Measurements from ENCODE around the gene SLC7A1. TPM values are rescaled to one million over a fixed set of nuclear protein-coding genes. Genes with fewer than 3 reads are reported as not detected.
A peak's percentile ranks its signal among the peaks of the same experiment; 100 is the strongest.

SLC7A1 gene
- total and polyA plus RNA-seq, 2 experiments from 2014 or later, result 23.0 to 74.7 TPM

DNA sequence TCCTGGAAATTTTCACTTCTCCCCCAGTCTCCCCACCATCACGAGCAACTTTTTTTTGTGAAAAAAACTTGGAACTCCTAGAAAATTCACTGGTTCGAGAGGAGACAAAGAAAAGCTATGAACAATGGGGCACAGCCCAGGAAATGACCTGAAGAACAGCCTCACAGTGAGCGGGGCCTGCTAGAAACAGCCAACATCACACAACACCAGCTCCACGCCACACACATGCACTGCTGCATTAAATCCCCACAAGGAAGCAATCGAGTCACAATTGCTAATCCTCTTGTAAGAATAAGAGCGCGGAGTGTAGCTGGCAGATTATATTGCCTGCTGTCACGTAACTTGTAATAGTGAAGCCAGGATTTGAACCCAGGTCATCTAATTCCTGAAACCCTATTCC is 48.8 kb downstream of the SLC7A1 start:
- H3K4me2 ChIP-seq, result 0 out of 2 replicates have a peak overlapping the region, but pooled peaks have one; percentile 26
- H3K4me1 ChIP-seq (ENCODE audit: insufficient read depth), result peaks cover 15% of the 10 kb centered on the region
- no peaks in the 10 kb centered on the region for H3F3A ChIP-seq (replicated peaks; ENCODE audit: low read depth)
- no peak overlapping the region for H3K4me3 ChIP-seq
- Mint-ChIP-seq H3K9me3 (no peaks in the 10 kb centered on the region; the same call in 2 of the 3 replicates), H3K4me1 (peaks cover 62% of the 10 kb centered on the region), H3K4me3 (no peak overlapping the region; the same call in 2 of the 3 replicates), H3K36me3 (ENCODE audit: low read depth) (peaks cover 72% of the 10 kb centered on the region), H3K27ac (0 out of 2 replicates have a peak overlapping the region, but pooled peaks have one; percentile 52), H3K27me3 (ENCODE audit: insufficient read depth, low read depth, poor library complexity) (peaks cover 7% of the 10 kb centered on the region)
- peaks cover 65% of the 10 kb centered on the region for H4K20me1 ChIP-seq (replicated peaks; ENCODE audit: insufficient read depth)
- TF ChIP-seq ZNF331 (CRISPR knock-in tag; IDR thresholded peaks at IDR 0.05; ENCODE audit: low read depth), result no peak
- TF ChIP-seq, protein P1, sequence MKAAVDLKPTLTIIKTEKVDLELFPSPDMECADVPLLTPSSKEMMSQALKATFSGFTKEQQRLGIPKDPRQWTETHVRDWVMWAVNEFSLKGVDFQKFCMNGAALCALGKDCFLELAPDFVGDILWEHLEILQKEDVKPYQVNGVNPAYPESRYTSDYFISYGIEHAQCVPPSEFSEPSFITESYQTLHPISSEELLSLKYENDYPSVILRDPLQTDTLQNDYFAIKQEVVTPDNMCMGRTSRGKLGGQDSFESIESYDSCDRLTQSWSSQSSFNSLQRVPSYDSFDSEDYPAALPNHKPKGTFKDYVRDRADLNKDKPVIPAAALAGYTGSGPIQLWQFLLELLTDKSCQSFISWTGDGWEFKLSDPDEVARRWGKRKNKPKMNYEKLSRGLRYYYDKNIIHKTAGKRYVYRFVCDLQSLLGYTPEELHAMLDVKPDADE (IDR thresholded peaks at IDR 0.05), result no peak
- no peak for TF ChIP-seq NANOG (IDR thresholded peaks at IDR 0.05; ENCODE audit: borderline replicate concordance)
- TF ChIP-seq CREB1 (CRISPR knock-in tag; IDR thresholded peaks at IDR 0.05; ENCODE audit: low read depth), result no peak
- ATAC-seq (peak; percentile 24; the same call in 2 of the 3 replicates), DNase-seq (ENCODE audit: low spot score) (no peak)
- H3K27me3 ChIP-seq (ENCODE audit: insufficient read depth), result no peaks in the 10 kb centered on the region
- peak overlapping the region; percentile 70; the same call in 1 of the 2 replicates for H3K27ac ChIP-seq (ENCODE audit: low read depth)
- H3K9me2 ChIP-seq (ENCODE audit: insufficient read depth), result no peaks in the 10 kb centered on the region
- H2AFZ ChIP-seq, result no peak overlapping the region
- peaks cover 16% of the 10 kb centered on the region for H3K36me3 ChIP-seq (ENCODE audit: insufficient read depth)
- H3K79me2 ChIP-seq (replicated peaks; ENCODE audit: insufficient read depth), result peaks cover 100% of the 10 kb centered on the region

DNA sequence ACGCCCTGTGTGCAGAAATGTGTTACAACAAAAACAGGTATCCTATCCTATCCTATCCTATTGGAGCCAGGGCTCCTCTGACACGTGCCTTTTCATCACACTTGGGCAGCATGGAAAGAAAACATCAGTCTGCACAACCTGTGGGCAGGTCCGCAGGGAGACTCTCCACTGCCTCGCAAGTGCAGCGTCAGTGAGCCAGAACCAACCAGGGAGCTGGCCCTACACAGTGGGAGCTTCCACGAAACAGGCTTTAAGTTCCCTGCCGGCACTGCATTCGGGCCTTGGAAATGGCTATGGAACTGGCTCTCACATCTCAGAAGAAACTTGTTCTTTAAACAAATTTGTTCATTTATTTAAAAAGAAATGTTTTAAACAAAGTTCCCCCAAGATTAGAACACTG is 49.5 kb downstream of the SLC7A1 start:
- Histone ChIP-seq H3K4me1 (ENCODE audit: insufficient read depth) (peaks cover 19% of the 10 kb centered on the region), H3F3A (replicated peaks; ENCODE audit: low read depth) (no peaks in the 10 kb centered on the region), H4K20me1 (replicated peaks; ENCODE audit: insufficient read depth) (peaks cover 65% of the 10 kb centered on the region), H3K27me3 (ENCODE audit: insufficient read depth) (no peaks in the 10 kb centered on the region), H3K4me2 (no peak overlapping the region), H3K79me2 (replicated peaks; ENCODE audit: insufficient read depth) (peaks cover 100% of the 10 kb centered on the region), H3K9me2 (ENCODE audit: insufficient read depth) (no peaks in the 10 kb centered on the region), H3K36me3 (ENCODE audit: insufficient read depth) (peaks cover 14% of the 10 kb centered on the region), H2AFZ (no peak overlapping the region), H3K4me3 (no peak overlapping the region), H3K27ac (ENCODE audit: low read depth) (peak overlapping the region; percentile 70; the same call in 1 of the 2 replicates)
- peaks cover 7% of the 10 kb centered on the region for H3K27me3 Mint-ChIP-seq (ENCODE audit: insufficient read depth, low read depth, poor library complexity)
- H3K4me1 Mint-ChIP-seq, result peaks cover 68% of the 10 kb centered on the region
- no peaks in the 10 kb centered on the region; the same call in 2 of the 3 replicates for H3K9me3 Mint-ChIP-seq
- H3K27ac Mint-ChIP-seq, result no peak overlapping the region; the same call in 1 of the 2 replicates
- DNase-seq (ENCODE audit: low spot score) (no peak), ATAC-seq (peak; percentile 63)
- H3K36me3 Mint-ChIP-seq (ENCODE audit: low read depth), result peaks cover 72% of the 10 kb centered on the region
- TF ChIP-seq STAT1 (IDR thresholded peaks at IDR 0.05; ENCODE audit: unreplicated experiment) (no peak), JUNB (IDR thresholded peaks at IDR 0.05; ENCODE audit: unreplicated experiment) (no peak), ZNF114 (CRISPR knock-in tag; IDR thresholded peaks at IDR 0.05) (no peak), POLR2AphosphoS5 (IDR thresholded peaks at IDR 0.05; ENCODE audit: low read depth) (no peak), EZH2phosphoT487 (IDR thresholded peaks at IDR 0.05; ENCODE audit: unreplicated experiment) (no peak), EZH2 (IDR thresholded peaks at IDR 0.05; ENCODE audit: low read depth, unreplicated experiment) (no peak)
- TF ChIP-seq, protein P2, sequence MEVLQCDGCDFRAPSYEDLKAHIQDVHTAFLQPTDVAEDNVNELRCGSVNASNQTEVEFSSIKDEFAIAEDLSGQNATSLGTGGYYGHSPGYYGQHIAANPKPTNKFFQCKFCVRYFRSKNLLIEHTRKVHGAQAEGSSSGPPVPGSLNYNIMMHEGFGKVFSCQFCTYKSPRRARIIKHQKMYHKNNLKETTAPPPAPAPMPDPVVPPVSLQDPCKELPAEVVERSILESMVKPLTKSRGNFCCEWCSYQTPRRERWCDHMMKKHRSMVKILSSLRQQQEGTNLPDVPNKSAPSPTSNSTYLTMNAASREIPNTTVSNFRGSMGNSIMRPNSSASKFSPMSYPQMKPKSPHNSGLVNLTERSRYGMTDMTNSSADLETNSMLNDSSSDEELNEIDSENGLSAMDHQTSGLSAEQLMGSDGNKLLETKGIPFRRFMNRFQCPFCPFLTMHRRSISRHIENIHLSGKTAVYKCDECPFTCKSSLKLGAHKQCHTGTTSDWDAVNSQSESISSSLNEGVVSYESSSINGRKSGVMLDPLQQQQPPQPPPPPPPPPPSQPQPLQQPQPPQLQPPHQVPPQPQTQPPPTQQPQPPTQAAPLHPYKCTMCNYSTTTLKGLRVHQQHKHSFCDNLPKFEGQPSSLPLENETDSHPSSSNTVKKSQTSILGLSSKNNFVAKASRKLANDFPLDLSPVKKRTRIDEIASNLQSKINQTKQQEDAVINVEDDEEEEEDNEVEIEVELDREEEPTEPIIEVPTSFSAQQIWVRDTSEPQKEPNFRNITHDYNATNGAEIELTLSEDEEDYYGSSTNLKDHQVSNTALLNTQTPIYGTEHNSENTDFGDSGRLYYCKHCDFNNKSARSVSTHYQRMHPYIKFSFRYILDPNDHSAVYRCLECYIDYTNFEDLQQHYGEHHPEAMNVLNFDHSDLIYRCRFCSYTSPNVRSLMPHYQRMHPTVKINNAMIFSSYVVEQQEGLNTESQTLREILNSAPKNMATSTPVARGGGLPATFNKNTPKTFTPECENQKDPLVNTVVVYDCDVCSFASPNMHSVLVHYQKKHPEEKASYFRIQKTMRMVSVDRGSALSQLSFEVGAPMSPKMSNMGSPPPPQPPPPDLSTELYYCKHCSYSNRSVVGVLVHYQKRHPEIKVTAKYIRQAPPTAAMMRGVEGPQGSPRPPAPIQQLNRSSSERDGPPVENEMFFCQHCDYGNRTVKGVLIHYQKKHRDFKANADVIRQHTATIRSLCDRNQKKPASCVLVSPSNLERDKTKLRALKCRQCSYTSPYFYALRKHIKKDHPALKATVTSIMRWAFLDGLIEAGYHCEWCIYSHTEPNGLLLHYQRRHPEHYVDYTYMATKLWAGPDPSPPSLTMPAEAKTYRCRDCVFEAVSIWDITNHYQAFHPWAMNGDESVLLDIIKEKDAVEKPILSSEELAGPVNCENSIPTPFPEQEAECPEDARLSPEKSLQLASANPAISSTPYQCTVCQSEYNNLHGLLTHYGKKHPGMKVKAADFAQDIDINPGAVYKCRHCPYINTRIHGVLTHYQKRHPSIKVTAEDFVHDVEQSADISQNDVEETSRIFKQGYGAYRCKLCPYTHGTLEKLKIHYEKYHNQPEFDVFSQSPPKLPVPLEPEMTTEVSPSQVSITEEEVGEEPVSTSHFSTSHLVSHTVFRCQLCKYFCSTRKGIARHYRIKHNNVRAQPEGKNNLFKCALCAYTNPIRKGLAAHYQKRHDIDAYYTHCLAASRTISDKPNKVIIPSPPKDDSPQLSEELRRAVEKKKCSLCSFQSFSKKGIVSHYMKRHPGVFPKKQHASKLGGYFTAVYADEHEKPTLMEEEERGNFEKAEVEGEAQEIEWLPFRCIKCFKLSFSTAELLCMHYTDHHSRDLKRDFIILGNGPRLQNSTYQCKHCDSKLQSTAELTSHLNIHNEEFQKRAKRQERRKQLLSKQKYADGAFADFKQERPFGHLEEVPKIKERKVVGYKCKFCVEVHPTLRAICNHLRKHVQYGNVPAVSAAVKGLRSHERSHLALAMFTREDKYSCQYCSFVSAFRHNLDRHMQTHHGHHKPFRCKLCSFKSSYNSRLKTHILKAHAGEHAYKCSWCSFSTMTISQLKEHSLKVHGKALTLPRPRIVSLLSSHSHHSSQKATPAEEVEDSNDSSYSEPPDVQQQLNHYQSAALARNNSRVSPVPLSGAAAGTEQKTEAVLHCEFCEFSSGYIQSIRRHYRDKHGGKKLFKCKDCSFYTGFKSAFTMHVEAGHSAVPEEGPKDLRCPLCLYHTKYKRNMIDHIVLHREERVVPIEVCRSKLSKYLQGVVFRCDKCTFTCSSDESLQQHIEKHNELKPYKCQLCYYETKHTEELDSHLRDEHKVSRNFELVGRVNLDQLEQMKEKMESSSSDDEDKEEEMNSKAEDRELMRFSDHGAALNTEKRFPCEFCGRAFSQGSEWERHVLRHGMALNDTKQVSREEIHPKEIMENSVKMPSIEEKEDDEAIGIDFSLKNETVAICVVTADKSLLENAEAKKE (CRISPR knock-in tag; IDR thresholded peaks at IDR 0.05), result no peak
- no peak overlapping the region for H3K4me3 Mint-ChIP-seq
